ENCODE measurements around the gene GPAT3.
"Not testable (repeated sequence)": the region's sequence is repeated elsewhere in the genome, so short reads cannot be mapped to it uniquely, and the experiment has no call there.

Gene GPAT3

DNA sequence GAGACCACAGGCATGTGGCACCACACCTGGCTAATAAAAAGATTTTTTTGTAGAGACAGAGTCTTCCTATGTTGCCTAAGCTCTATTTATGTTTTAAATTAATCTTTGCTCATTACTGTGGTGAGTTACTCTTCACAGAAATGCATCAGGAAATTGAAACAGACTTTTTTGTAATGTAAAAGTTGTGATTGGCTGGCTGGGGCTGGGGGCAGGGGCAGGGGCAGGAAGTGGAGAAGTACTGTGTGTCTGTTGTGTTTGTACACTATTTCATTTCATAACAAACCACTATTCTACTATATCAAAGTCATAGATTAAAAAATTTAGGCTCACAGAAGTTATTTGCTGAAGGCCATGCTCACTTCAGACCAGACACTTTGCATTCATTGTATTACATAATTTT, 31.9 kb upstream of the GPAT3 start:
- DNase-seq (ENCODE audit: low read depth) = no peak
- TF ChIP-seq, protein P1, sequence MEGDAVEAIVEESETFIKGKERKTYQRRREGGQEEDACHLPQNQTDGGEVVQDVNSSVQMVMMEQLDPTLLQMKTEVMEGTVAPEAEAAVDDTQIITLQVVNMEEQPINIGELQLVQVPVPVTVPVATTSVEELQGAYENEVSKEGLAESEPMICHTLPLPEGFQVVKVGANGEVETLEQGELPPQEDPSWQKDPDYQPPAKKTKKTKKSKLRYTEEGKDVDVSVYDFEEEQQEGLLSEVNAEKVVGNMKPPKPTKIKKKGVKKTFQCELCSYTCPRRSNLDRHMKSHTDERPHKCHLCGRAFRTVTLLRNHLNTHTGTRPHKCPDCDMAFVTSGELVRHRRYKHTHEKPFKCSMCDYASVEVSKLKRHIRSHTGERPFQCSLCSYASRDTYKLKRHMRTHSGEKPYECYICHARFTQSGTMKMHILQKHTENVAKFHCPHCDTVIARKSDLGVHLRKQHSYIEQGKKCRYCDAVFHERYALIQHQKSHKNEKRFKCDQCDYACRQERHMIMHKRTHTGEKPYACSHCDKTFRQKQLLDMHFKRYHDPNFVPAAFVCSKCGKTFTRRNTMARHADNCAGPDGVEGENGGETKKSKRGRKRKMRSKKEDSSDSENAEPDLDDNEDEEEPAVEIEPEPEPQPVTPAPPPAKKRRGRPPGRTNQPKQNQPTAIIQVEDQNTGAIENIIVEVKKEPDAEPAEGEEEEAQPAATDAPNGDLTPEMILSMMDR (IDR thresholded peaks at IDR 0.05; ENCODE audit: control insufficient read depth, insufficient read depth, low read depth, low read length, missing control alignments) = no peak

DNA sequence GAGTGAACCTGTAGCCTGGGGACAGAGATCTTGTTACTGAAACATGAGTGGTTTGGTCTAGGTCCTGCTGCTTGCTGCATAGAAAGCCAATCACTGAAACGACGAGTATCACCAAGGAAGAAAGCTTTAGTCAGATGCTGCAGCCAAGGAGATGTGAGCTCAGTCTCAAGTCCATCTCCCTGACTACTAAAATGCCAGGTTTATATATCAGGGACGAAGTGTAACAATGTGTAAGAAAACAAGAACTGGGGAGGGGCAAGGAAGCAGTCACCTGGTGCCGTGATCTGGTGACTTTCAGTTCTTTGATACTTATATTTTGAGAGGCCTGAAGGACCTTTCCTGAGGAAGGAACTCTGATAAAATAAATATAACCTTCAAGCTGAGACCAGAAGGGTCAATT, 31.4 kb upstream of the GPAT3 start:
- TF ChIP-seq, protein P1 (IDR thresholded peaks at IDR 0.05; ENCODE audit: control insufficient read depth, insufficient read depth, low read depth, low read length, missing control alignments) = no peak

More for the DNA sequence above, 31.9 kb upstream of the GPAT3 start:
- H3K4me3 ChIP-seq (ENCODE audit: control insufficient read depth, low read depth, low read length) = no peak overlapping the region

DNA sequence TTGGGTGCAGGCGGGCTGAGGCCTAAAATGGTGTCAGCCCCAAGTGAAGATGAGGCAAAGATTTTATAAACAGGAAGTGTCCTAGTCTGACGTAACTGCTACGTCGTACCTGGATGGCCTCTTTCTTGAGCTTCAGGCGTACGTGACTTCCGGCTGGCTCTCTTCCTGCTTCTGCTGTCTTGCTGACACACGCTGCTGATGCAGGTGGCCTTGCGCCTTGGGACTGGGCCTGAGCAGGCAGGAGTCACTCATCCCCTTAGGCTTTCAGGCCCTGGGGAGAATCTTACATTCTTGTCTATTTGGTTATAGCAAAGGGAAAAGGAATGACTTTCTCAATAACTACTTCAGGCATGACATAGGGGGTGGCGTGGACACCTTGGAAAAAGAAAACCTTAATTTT, 30.9 kb upstream of the GPAT3 start:
- TF ChIP-seq, protein P1 (IDR thresholded peaks at IDR 0.05; ENCODE audit: control insufficient read depth, insufficient read depth, low read depth, low read length, missing control alignments) = no peak
- no peak for DNase-seq (ENCODE audit: low read depth)
- no peak overlapping the region for H3K4me3 ChIP-seq (ENCODE audit: control insufficient read depth, low read depth, low read length)

More for the DNA sequence above, 31.4 kb upstream of the GPAT3 start:
- DNase-seq (ENCODE audit: low read depth) = no peak
- H3K4me3 ChIP-seq (ENCODE audit: control insufficient read depth, low read depth, low read length) = no peak overlapping the region

DNA sequence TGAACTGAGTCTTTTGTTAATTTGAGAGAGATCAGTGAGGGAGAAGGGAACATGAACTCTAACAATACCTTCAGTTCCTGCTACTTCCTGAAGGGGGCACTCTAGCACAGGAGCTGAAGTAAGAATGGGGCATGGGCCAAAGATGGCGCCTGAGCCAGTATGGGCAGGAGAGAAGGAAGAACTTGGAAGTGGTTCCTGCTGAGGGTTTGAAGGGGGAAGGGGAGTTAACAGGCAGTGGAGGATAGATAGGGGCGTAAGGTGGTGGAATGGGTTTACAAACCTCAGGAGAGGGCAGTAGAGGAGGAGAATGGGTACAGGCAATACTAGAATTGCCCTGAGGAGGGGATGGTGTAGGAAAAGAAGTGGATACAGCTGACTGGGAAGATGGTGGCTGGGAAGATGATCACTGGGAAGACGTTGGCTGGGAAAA, 26.7 kb upstream of the GPAT3 start:
- H3K4me3 ChIP-seq (ENCODE audit: control insufficient read depth, low read depth, low read length); DNase-seq (ENCODE audit: low read depth): not testable (repeated sequence)
- TF ChIP-seq, protein P1 (IDR thresholded peaks at IDR 0.05; ENCODE audit: control insufficient read depth, insufficient read depth, low read depth, low read length, missing control alignments) = peak; percentile 76

DNA sequence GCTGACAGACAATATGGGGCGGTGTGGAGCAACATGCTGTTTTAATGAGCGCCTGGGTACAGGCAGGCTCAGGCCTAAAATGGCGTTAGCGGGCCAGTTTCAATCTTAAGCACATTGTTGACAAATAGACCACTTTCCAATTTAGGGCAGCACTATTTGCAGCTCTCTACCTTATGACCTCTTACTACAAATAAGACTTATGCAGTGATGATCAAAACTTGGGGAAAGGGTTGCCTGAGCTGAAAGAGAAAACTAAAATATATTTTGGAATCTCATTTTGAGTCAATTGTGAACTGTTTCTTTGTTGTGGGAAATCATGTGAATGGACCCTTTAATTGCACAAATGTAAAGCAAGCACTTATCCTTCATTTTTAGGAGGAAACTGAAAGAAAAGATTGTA, 25.5 kb upstream of the GPAT3 start:
- H3K4me3 ChIP-seq (ENCODE audit: control insufficient read depth, low read depth, low read length) = no peak overlapping the region
- DNase-seq (ENCODE audit: low read depth) = no peak
- TF ChIP-seq, protein P1 (IDR thresholded peaks at IDR 0.05; ENCODE audit: control insufficient read depth, insufficient read depth, low read depth, low read length, missing control alignments) = no peak

DNA sequence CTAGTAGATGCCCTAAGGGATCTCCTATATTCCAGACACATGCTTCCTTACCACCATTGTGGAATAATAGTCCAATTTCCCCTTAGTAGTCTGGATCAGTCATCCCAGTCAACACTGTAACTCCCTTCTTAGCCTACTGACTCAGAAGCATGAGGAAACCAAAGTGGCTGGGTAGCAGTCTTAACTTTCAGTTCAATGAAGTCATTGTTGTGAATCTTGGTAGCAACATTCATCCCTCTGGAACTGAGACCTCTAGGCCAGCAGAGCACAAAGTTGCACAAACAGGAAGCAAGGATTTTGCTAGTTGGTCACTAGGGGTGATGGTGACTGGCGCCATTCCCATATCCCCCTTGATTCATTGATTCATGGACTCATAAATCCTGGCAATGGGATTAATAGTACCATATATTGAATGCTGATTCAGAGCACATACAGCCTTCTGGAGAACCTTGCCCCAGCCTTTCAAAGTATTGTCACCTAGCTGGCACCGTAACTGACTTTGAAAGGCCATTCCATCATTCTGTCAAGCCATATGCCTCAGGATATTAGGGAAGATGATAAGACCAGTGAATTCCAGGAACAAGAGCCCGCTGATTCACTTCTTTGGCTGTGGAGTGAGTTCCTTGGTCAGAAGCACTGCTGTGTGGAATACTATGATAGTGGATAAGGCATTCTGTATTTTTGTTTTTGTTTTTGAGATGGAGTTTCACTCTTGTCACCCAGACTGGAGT, 19.7 kb upstream of the GPAT3 start:
- TF ChIP-seq, protein P1 (IDR thresholded peaks at IDR 0.05; ENCODE audit: control insufficient read depth, insufficient read depth, low read depth, low read length, missing control alignments) = no peak
- peak; percentile 62 for DNase-seq (ENCODE audit: low read depth)
- H3K4me3 ChIP-seq (ENCODE audit: control insufficient read depth, low read depth, low read length) = no peak overlapping the region

Measured in AG09309 (cell line).